Liver (tissue), 3 donors: ENCODE measurements around the gene TAS2R20.

ENCODE experiments used
- EGR1 ChIP-seq, 2 donors: IDR thresholded peaks; 2 replicates each; pipeline ENCODE4 v1.6.1; 2016 to 2018; ENCODE audit warnings: antibody characterized with exemption in 2 of 2, low read depth in 2 of 2
- JUND ChIP-seq, 2 donors: IDR thresholded peaks; 2 replicates each; pipeline ENCODE4 v1.6.1; 2016; ENCODE audit warnings: antibody characterized with exemption in 2 of 2
- RAD21 ChIP-seq, 2 donors: IDR thresholded peaks; 2 replicates each; pipeline ENCODE4 v1.6.1; 2016; ENCODE audit warnings: antibody characterized with exemption in 2 of 2, mild to moderate bottlenecking in 2 of 2
- YY1 ChIP-seq: IDR thresholded peaks from 2 replicates; pipeline ENCODE4 v1.6.1; 2016; ENCODE audit warnings: antibody characterized with exemption, mild to moderate bottlenecking
- TF ChIP-seq, protein P1 (sequence below): fragments of 150-350 bp; IDR thresholded peaks from 2 replicates; pipeline ENCODE4 v1.5.1; 2017; ENCODE audit warnings: improper control_type of control experiment, low read depth, low read length; ENCODE audit not compliant: missing input control
- TF ChIP-seq, protein P2 (sequence below): IDR thresholded peaks from 2 replicates; pipeline ENCODE4 v1.6.1; 2016; ENCODE audit warnings: antibody characterized with exemption, mild to moderate bottlenecking
- TF ChIP-seq, protein P3 (sequence below): IDR thresholded peaks from 2 replicates; pipeline ENCODE4 v1.6.1; 2016; ENCODE audit warnings: antibody characterized with exemption
- donor health status: healthy.
- donor health status: healthy.

DNA sequence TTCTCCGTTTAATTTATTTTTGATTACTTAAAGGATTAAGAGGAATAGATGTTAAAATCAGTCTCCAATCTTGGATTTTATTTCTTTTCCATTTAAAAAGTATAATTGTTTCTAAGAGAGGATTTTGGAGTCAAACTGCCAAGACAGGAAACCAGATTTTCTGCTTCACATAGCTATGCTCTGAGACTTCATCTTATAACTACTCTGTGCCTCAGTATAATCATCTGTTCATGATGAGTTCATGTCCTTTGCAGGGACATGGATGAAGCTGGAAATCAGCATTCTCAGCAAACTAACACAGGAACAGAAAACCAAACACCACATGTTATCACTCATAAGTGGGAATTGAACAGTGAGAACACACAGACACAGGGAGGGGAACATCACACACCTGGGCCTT lies 42.1 kb upstream of the TAS2R20 start:
- TF ChIP-seq YY1 (no peak), RAD21 (IDR thresholded peaks at IDR 0.05) (no peak), JUND (IDR thresholded peaks at IDR 0.05) (no peak), EGR1 (IDR thresholded peaks at IDR 0.05; ENCODE audit: low read depth in 2 of 2) (no peak)
- TF ChIP-seq, protein P1, sequence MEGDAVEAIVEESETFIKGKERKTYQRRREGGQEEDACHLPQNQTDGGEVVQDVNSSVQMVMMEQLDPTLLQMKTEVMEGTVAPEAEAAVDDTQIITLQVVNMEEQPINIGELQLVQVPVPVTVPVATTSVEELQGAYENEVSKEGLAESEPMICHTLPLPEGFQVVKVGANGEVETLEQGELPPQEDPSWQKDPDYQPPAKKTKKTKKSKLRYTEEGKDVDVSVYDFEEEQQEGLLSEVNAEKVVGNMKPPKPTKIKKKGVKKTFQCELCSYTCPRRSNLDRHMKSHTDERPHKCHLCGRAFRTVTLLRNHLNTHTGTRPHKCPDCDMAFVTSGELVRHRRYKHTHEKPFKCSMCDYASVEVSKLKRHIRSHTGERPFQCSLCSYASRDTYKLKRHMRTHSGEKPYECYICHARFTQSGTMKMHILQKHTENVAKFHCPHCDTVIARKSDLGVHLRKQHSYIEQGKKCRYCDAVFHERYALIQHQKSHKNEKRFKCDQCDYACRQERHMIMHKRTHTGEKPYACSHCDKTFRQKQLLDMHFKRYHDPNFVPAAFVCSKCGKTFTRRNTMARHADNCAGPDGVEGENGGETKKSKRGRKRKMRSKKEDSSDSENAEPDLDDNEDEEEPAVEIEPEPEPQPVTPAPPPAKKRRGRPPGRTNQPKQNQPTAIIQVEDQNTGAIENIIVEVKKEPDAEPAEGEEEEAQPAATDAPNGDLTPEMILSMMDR: no peak
- TF ChIP-seq, protein P2, sequence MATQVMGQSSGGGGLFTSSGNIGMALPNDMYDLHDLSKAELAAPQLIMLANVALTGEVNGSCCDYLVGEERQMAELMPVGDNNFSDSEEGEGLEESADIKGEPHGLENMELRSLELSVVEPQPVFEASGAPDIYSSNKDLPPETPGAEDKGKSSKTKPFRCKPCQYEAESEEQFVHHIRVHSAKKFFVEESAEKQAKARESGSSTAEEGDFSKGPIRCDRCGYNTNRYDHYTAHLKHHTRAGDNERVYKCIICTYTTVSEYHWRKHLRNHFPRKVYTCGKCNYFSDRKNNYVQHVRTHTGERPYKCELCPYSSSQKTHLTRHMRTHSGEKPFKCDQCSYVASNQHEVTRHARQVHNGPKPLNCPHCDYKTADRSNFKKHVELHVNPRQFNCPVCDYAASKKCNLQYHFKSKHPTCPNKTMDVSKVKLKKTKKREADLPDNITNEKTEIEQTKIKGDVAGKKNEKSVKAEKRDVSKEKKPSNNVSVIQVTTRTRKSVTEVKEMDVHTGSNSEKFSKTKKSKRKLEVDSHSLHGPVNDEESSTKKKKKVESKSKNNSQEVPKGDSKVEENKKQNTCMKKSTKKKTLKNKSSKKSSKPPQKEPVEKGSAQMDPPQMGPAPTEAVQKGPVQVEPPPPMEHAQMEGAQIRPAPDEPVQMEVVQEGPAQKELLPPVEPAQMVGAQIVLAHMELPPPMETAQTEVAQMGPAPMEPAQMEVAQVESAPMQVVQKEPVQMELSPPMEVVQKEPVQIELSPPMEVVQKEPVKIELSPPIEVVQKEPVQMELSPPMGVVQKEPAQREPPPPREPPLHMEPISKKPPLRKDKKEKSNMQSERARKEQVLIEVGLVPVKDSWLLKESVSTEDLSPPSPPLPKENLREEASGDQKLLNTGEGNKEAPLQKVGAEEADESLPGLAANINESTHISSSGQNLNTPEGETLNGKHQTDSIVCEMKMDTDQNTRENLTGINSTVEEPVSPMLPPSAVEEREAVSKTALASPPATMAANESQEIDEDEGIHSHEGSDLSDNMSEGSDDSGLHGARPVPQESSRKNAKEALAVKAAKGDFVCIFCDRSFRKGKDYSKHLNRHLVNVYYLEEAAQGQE: no peak
- TF ChIP-seq, protein P3, sequence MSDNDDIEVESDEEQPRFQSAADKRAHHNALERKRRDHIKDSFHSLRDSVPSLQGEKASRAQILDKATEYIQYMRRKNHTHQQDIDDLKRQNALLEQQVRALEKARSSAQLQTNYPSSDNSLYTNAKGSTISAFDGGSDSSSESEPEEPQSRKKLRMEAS: no peak
